ENCODE data around the gene DYNC1LI2.

DYNC1LI2 gene

DNA sequence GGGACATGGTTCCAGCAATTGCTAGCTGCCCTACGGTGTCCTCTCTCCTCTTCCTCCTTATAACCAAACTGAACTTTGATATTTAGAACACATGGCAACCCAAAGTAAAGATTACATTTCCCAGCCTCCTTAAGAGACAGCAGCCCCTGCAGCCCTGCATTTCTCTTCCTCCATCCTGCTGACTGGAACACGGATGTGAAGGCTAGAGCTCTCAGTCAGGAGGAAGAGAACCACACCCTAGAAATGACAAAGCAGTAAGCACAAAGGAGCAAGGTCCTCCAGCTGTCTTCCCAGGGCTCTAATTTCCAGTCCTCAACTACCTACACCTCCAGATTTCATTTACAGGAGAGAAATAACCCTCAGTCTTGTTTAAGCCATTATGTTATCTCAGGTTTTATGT, 10.9 kb downstream of the DYNC1LI2 start:
- no peak for DNase-seq (ENCODE audit: insufficient read length, low spot score)
- no peak for FAIRE-seq

DNA sequence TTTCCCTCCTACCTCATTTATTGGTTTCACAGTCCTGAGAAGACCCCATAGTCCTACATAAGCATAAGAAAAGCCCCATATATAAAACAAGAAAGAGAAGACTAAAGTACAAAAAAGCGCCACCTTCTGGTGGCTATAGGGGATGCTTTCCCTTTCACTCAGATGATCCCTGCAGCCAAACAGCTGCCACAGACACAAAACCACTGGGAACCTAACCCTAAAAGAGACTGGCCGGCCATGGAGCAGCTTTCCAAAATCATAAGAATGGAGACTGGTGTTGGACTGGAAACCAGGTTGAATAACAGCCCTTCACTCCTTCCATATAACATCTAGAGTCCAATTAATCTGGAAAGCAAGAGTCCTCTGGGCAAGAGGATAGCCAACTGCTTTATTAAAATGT, 11.4 kb downstream of the DYNC1LI2 start:
- FAIRE-seq (no peak), DNase-seq (ENCODE audit: insufficient read length, low spot score) (peak; percentile 61)

DNA sequence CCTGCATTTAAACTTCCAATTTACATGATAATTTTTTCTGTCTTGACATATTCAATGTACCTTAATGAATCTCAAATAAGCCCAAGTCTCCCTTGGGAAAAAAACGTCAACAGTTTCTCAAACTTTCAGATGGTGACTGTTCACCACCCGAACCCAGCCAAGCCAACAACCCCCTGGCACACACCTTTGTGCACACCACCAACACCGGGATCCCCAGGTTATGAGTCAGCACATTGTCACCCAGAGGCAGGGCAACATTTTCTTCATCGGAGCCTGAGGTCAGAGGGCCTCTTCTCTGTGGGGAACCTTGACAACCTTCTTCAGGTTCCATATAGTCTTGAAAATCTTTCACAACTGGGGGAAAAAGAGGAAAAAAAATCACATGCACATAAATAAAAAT, 15.5 kb downstream of the DYNC1LI2 start:
- DNase-seq (ENCODE audit: insufficient read length, low spot score) = no peak
- no peak for FAIRE-seq

DNA sequence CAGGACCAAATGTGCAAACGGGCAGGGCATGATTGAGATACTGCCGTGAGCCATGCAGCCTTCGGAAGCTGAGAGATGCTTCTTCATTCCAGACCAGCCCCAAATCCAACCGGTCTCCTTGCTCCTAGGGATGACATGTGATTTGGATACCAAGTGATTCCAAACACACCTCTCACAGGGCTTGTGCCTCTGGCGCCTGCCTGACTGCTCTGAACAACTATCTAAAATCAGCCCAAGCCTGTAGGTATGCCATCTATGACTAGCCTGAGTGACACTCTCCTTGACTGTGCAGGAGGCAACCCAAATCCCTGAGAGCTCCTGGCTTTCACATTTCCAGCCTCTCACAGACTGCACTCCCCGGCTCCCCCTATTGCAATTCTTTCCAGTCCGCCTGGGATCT, 20.3 kb downstream of the DYNC1LI2 start:
- no peak for FAIRE-seq

DNA sequence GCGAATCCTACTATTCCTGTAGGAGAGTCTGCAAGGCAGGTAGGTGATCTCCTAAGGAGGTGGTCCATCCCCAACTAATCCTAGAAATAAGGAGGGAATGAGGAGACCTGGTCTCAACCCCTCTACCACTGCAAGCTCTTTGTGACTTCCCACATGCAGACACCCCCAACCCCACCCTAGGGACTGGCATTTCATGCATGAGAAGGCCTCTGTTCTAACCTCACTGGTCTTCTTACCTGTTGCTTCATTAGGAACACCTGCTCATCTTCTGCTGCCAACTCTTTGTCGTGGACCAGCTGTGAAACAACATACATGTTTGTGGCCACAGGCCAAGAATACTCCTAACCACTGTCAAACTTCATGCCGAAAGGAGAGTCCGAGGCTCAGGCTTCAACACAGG, 22.6 kb downstream of the DYNC1LI2 start:
- DNase-seq (ENCODE audit: insufficient read length, low spot score) = no peak
- FAIRE-seq = no peak

More for the DNA sequence above, 20.3 kb downstream of the DYNC1LI2 start:
- DNase-seq (ENCODE audit: insufficient read length, low spot score) = no peak

DNA sequence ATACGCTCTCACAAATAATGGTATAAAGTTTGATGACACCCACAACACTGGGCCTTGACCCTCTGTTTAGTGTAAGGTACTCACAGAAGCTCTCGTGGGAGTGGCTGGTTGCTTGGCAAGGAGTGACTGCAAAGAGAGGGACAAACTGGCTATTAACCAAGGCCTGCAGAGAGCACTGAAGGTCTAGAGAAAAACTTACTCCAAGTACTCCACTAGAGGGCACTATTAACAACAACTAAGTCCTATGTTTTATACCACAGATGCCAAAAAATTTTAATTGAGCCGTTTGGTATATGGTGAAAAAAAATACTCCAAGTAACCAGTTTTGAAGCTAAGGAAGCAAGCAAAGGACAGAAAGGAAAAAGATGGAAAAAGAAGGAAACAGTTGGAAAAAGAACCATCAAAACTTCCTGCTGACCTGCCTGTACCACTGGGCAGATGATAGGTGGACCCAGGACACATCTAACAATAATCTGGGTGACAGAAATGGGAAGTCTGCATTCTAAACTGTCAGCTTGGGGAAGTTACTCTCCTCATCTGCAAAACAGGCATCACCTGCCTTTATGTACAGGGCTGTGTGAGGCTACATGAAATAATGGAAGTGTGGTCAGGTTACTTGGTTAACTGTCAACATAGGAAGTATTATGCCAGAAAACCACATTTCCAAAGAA, 23.2 kb downstream of the DYNC1LI2 start:
- DNase-seq (ENCODE audit: insufficient read length, low spot score) = peak; percentile 65

DNA sequence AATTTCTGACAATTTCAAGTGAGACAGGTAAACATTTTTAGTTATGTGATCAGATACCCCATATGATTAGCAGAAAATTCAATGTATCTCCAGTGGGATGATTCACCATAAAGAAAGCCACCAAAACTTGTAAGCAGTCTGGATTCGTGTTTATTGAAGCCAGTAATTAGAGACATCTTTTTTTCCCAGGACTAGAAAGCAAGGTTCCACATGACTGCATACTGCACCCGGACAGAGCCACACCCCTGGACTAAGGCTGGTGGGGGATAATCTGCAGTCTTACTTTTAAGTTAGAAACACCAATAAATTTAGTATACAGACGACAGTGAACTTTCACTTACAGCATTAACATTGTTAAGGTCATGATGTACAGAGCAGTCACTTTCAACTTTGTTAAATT, 30.6 kb downstream of the DYNC1LI2 start:
- DNase-seq (ENCODE audit: insufficient read length, low spot score) (no peak), FAIRE-seq (no peak)

More for the DNA sequence above, 23.2 kb downstream of the DYNC1LI2 start:
- FAIRE-seq = no peak

DNA sequence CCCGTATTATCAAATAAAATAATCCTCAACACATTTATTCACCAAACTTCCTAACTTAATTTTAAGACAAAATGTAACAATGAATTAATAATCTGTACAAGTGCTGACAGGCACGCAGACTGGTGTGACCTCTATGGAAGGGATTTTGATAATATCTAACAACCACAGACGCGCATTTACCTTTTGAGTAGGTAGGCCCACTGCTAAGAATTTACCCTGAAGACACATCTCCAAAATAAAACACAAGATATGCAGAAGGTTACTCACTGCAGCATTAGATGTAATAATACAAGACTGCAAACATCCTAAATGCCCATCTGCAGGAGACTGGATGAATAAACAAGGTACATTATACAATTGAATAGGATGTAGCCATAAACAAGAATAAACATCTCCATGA, 32.2 kb downstream of the DYNC1LI2 start:
- DNase-seq (ENCODE audit: insufficient read length, low spot score) (no peak), FAIRE-seq (no peak)

DNA sequence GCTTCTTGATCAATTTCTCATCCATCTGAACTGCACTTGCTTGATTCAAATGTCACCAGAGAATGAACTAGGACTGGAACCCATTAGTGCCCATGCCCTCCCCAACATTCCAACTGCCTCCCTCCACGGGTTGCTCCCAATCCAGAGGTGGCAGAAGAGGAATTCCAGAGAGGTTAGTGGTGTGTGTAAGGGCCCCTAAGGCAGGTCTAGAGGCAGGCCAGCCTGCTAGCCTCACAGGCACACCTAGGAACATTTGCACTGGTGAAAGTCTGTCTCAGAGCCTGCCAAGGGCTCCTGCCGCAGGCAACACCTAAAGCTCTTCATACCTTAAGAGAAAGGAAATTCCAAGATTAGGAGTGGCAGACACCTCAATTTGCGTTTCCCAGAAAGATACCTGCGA, 33.6 kb downstream of the DYNC1LI2 start:
- FAIRE-seq (no peak), DNase-seq (ENCODE audit: insufficient read length, low spot score) (no peak)

DNA sequence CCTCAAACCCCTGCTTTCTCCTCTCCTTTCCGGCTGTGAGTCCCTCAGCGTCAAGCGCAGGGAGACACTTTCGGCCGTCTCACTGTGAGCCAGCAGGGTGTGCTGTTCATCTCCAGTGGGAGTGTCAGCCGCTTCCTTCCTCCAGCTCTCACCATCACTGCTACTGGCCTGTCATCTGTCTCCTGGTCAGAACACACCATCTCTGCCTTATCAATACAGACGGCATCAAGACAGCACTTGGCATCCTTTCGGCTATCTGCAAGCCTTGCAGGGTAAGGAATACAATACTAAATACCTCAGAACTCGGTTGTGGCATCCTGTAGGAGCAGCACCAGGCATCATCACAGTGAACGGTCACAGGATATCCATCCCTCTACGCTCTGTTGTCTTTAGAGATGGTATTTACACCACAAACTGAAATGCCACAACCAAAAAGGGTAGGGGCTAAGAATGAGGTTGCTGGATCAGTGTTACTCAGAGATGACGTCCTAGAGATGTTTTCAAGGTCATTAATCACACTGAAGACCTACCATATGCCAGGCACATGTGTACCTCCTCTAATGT, 34.2 kb downstream of the DYNC1LI2 start:
- DNase-seq (ENCODE audit: insufficient read length, low spot score) (peak; percentile 73), FAIRE-seq (peak; percentile 85)

DNA sequence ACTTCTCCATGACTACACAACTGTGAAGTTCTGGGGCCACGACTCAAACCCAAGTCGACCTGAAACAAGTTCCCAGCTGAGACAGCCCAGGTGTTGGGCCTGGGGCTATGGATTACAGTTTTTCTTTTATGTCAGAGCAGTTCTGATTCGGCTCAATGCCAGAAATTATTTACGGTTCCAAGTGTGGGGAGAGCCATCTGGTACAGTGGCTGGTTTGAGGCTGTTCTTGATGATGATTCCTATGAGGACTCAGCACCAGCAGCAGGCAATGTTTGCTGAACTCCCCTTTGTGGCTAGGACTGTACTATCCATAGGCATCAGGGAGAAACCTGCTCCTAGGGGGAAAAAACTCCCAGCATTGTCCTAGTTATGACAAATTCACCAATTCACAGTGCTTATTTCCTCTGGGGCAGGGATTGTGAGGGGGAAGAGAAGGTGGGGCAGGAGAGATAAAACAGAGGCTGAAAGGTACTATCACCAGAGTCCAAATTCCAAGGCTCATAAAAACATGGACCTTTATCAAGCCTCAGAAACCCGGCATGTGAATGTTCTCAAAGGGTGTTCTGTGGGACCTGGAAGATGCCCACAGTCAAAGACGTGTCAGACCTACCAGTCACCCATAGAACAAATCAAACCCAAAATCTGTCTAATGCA, 36.6 kb downstream of the DYNC1LI2 start:
- no peak for DNase-seq (ENCODE audit: insufficient read length, low spot score)
- no peak for FAIRE-seq

DNA sequence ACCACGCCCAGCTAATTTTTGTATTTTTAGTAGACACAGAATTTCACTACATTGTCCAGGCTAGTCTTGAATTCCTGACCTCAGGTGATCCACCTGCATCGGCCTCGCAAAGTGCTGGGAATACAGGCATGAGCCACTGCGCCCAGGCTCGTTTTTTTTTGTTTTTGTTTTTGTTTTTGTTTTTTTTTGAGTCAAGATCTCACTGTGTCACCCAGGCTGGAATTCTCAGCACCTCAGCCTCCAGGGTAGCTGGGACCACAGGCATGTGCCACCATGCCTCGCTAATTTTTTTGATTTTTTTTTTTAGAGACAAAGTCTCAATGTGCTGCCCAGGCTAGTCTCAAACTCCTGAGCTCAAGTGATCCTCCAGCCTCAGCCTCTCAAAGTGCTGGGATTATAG, 37.3 kb downstream of the DYNC1LI2 start:
- FAIRE-seq (no peak), DNase-seq (ENCODE audit: insufficient read length, low spot score) (no peak)

DNA sequence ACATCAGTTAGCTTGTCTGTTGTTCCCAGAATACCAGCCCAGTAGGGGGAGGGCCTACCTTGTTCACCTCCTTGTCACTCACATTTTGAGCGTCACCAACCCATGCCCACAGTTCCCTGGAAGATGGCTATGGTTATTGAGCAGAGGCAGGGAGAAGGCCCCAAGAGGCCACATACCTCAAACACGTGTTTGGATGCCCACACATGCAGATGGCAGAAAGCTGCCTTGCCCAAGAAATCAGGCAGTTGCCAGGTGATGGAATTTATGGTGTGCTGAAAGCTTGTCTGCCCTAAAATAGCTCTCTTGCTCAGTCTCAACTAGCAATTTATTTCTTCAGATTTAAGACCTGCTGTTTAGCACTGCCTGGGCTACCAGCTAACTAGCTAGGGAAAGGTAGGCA, 38.3 kb downstream of the DYNC1LI2 start:
- no peak for FAIRE-seq
- no peak for DNase-seq (ENCODE audit: insufficient read length, low spot score)

DNA sequence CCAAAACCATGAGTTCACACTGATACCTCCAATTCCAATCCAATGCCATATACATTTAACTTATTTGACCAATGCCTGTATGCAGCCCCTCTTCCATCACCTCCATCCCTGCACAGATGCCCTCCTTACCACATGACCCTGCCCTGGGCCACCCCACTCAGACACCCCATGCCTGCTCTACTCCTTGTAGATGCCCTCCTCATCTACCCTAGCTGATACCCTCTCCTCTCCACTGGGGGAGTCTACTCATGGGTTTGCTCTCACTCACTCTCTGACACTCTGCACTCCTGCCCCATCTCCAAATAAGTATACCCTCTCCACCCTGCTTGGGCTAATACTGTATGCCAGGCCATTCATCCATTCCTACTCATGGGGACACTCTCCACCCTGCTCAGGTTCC, 38.9 kb downstream of the DYNC1LI2 start:
- FAIRE-seq = no peak
- DNase-seq (ENCODE audit: insufficient read length, low spot score) = no peak

DNA sequence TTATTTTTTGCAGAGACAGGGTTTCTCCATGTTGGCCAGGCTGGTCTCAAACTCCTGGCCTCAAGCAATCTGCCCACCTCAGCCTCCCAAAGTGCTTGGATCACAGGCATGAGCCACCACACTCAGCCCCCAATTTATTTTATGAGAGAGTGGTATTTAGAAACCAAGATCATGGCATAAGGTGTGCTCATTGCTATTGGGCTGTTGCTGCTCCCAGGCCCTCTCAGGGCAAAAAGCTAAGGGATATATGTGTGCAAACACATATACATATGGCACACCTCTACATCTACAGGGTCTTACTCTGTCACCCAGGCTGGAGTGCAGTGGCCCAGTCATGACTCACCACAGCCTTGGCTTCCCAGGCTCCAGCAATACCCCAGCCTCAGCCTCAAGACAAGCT, 39.8 kb downstream of the DYNC1LI2 start:
- FAIRE-seq = no peak
- DNase-seq (ENCODE audit: insufficient read length, low spot score) = no peak

DNA sequence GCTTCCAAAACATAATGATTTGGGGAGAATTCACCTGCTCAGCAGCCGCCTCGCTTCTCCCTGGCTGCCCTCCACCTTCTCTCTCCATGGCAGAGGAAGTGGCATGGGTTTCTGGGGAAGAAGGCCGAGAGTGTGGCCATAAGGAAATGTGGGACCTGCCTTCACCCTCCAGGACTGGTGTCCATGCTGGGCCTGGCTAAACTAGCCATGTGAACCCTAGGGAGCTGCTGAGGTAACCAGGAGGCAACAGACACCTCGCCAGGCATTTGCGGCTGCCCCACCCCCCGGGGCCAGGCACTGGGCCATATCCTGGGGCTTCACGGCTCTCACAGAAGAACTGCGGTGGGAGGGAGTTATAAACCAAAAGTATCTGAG, 44.9 kb downstream of the DYNC1LI2 start:
- no peak for FAIRE-seq

DNA sequence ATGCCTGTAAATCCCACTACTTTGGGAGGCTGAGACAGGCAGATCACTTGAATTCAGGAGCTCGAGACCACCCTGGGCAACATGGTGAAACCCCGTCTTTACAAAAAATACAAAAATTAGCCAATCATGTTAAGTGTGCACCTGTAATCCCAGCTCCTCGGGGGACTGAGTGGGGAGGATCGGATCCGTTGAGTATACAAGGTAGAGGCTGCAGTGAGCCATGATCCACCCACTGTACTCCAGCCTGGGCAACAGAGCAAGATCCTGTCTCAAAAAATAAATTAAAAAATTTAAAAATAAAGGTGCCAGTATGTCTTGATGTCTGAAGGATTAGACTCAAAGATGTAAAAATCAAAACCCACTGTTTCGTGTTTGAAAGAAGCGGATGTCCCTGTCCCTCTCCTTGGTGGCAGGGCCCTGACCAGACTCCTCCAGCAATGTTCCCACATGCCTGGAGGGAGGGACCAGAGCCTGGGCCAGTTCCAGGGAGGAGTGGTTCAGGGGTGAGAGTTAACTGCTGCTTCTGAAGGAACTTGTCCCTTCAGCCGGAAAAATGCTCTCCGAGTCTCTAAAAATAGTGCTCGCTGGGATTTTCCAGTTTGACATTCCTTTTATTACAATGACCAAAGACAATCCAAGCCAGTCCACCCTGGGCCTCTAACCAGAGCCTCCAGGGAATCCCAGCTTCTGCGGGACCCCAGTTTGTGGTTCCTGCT, 45.5 kb downstream of the DYNC1LI2 start:
- DNase-seq (ENCODE audit: insufficient read length, low spot score) (no peak), FAIRE-seq (no peak)

More for the DNA sequence above, 44.9 kb downstream of the DYNC1LI2 start:
- no peak for DNase-seq (ENCODE audit: insufficient read length, low spot score)

DNA sequence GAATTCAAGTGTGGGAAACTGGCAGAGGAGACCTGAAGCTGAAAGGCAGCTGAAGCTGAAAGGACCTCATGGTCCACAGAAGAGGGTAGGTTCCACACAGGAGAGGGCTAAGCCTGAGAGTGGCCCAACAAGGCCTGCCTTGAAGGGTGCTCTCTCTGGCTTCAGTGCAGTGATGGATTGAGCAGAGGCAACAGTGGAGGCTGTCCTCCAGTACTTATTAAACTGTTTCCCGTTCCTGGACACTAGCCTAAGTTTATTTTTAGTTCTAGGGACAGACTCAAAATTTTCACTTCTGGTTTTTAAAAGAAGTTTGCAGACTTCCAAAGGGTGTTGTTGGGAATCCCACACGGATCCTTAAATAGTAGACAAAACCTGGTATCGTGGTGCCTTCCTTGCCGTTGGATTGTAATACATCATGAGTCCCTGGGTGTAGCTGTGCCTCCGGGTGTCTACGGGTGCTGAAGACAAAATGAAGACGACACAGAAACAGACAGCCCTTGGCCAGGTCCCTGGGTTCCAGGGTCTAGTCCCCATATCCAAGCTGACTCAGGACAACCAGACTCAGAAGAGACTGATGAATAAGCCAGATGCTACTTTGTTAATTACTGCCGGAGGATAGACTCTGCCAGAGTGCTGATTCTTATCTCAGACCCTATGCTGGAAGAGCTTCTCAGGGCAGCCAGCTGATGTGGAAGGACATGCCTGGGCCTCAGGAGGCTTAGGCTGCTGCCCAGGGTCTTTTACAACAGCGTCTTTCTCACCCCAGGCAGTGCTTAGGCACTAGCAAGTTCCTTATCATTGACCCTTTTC, 47.8 kb downstream of the DYNC1LI2 start:
- no peak for DNase-seq (ENCODE audit: insufficient read length, low spot score)
- no peak for FAIRE-seq

DNA sequence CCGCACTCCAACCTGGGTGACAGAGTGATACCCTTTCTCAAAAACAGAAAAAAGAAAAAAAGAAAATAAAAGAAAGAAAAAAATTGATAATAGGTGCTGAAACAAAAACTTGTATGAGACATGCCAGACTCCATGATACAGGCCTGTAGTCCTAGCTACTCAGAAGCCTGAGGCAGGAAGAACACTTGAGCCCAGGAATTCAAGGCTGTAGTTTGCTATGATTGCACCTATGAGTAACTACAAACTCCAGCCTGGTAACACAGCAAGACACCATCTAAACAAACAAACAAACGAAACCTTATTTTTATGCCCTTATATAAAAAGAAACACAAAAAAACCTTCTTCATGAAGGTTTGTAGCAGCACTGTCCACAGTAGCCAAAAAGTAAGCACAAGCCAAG, 49.9 kb downstream of the DYNC1LI2 start:
- DNase-seq (ENCODE audit: insufficient read length, low spot score) = no peak
- FAIRE-seq = no peak

DNA sequence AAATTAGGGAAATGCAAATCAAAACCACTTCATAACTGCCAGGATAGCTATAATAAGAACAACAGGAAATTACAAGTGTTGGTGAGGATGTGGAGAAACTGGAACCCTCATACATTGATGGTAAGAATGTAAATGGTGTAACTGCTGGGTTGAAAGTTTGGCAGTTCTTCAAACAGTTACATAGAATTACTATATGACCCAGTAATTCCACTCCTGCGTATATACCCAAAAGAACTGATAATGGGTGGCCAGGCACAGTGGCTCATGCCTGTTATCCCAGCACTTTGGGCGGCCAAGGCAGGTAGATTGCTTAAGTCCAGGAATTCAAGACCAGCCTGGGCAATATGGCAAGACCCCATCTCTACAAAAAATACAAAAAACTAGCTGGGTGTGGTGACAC, 50.4 kb downstream of the DYNC1LI2 start:
- DNase-seq (ENCODE audit: insufficient read length, low spot score) = no peak

DNA sequence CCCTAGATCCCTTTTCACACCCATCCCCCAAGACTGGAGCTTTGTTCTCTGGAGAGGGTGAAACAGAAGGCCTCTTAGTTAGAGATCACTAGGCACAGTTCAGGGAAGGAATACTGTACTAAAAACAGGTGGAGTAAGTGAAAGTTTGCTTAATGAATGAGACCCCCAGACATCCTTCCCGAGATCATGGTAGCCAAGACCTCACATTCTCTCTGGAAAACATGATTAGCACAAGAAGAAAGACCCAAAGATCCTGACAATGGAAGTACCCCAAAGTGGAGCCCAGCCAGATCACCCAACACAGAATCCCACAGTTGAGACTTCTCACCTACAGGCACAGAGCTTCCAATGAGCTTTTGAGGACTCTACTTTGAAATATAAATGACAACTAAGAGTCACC, 51.5 kb downstream of the DYNC1LI2 start:
- FAIRE-seq = no peak
- no peak for DNase-seq (ENCODE audit: insufficient read length, low spot score)

More for the DNA sequence above, 50.4 kb downstream of the DYNC1LI2 start:
- no peak for FAIRE-seq
